Esophagus squamous epithelium (tissue), 4 donors: ENCODE results near the gene NKD1.

Source experiments
- POLR2A ChIP-seq, 4 donors: fragments of 450-650 bp; IDR thresholded peaks; one replicate each; pipeline ENCODE4 v1.6.1; 2017; ENCODE audit warnings: antibody characterized with exemption in 4 of 4, mild to moderate bottlenecking in 4 of 4, moderate library complexity in 3 of 4
- TF ChIP-seq, protein P1 (sequence below), 6 experiments: fragments of 450-650 bp in 4 of 6; fragments of 200-600 bp in 2 of 6; sonication (generic) in 2 of 6; IDR thresholded peaks; one replicate each; pipeline ENCODE4 v1.5.1; 2016 to 2019; ENCODE audit warnings: antibody characterized with exemption in 6 of 6, mild to moderate bottlenecking in 4 of 6, moderate library complexity in 4 of 6

GRCh38 chr16:50653633-50654519 lies 105.7 kb downstream of the NKD1 start:
- TF ChIP-seq POLR2A (IDR thresholded peaks at IDR 0.05) = no peak
- TF ChIP-seq, protein P1, sequence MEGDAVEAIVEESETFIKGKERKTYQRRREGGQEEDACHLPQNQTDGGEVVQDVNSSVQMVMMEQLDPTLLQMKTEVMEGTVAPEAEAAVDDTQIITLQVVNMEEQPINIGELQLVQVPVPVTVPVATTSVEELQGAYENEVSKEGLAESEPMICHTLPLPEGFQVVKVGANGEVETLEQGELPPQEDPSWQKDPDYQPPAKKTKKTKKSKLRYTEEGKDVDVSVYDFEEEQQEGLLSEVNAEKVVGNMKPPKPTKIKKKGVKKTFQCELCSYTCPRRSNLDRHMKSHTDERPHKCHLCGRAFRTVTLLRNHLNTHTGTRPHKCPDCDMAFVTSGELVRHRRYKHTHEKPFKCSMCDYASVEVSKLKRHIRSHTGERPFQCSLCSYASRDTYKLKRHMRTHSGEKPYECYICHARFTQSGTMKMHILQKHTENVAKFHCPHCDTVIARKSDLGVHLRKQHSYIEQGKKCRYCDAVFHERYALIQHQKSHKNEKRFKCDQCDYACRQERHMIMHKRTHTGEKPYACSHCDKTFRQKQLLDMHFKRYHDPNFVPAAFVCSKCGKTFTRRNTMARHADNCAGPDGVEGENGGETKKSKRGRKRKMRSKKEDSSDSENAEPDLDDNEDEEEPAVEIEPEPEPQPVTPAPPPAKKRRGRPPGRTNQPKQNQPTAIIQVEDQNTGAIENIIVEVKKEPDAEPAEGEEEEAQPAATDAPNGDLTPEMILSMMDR (IDR thresholded peaks at IDR 0.05) = no peak
